Measurements from ENCODE around the gene SLC12A8. TPM values are rescaled to one million over a fixed set of nuclear protein-coding genes. Genes with fewer than 3 reads are reported as not detected.

The SLC12A8 gene
- total RNA-seq, 2 experiments from 2014 or later = 0.36 to 0.38 TPM

DNA sequence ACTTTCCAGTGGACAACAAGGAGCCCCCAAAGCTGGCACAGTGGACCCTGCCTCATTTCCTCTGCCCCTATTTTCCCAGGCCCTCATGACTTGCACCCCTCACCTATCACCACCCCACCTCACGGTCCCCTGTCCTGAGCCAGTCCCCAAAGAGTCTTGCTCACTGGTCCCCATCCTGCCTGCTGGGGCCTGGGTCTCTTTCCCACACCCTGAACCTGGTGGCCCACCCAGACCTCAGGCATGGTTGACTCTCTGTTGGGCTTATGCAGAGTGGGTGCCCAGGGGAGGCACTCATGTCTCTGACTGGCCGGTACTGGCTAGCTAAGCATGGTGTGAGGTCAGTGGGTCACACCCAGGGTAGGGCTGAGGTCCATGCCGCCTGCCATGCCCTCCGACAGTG is 73.2 kb downstream of the SLC12A8 start:
- POLR2A ChIA-PET = no interaction called here
- Histone ChIP-seq H3K27me3 (ENCODE audit: control insufficient read depth in 1 of 2, insufficient read depth in 2 of 2, low read length in 2 of 2) (no peaks in the 10 kb centered on the region), H3K27ac (ENCODE audit: low read depth in 1 of 2, low read length in 2 of 2) (no peak overlapping the region), H3K4me1 (ENCODE audit: insufficient read depth, low read length) (peaks cover 40% of the 10 kb centered on the region), H3K9me3 (ENCODE audit: control insufficient read depth in 1 of 2, insufficient read depth in 1 of 2, low read length in 2 of 2) (no peaks in the 10 kb centered on the region), H3K4me3 (ENCODE audit: low read length) (no peak overlapping the region), H3K36me3 (ENCODE audit: insufficient read depth, low read length) (no peaks in the 10 kb centered on the region)
- Mint-ChIP-seq H3K27me3 (no peaks in the 10 kb centered on the region), H3K9me3 (no peaks in the 10 kb centered on the region), H3K36me3 (ENCODE audit: low read depth) (no peaks in the 10 kb centered on the region), H3K27ac (peak overlapping the region; percentile 16), H3K4me1 (ENCODE audit: low read depth) (peaks cover 50% of the 10 kb centered on the region), H3K4me3 (no peak overlapping the region)
- intact Hi-C loops (cut with DNase I, micrococcal nuclease) = no loop called here
- CTCF ChIA-PET = no interaction called here
- TF ChIP-seq, protein P1, sequence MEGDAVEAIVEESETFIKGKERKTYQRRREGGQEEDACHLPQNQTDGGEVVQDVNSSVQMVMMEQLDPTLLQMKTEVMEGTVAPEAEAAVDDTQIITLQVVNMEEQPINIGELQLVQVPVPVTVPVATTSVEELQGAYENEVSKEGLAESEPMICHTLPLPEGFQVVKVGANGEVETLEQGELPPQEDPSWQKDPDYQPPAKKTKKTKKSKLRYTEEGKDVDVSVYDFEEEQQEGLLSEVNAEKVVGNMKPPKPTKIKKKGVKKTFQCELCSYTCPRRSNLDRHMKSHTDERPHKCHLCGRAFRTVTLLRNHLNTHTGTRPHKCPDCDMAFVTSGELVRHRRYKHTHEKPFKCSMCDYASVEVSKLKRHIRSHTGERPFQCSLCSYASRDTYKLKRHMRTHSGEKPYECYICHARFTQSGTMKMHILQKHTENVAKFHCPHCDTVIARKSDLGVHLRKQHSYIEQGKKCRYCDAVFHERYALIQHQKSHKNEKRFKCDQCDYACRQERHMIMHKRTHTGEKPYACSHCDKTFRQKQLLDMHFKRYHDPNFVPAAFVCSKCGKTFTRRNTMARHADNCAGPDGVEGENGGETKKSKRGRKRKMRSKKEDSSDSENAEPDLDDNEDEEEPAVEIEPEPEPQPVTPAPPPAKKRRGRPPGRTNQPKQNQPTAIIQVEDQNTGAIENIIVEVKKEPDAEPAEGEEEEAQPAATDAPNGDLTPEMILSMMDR (IDR thresholded peaks at IDR 0.05) = no peak
- no peak for ATAC-seq (ENCODE audit: poor library complexity)
- no peak for DNase-seq

DNA sequence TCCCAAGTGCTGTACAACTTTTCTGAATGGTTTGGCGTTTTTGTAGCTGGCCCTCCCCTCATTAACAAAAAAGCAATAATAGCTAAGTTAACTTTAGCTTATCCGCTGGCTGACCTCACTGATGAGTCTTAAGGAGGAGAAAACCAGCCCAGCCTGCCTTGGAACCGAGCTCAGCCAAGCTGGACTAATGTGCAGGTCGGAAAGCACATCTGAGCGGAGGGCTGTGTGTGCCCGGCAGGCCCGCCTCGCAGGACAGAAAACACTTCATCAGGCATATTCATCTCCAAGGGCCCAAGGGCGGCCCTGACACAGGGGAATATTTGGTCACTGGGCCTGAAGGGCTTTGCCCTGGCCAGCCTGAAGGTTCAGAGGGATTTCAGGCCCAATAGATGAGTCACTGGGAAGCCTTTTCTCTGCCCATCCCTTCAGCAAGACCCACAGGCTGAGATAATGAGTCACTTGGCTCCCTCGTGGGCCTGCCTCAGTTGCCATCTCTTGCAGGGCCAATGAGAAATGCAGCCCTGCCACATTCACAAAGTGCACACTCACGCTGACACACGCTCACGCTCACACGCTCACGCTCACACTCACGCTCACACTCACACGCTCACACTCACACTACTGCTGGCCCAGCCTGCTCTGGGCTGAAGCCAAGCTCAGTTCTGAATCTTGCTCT is 75.1 kb downstream of the SLC12A8 start:
- ChIA-PET CTCF (no interaction called here), POLR2A (interaction anchor here (1.0 kb wide), 1 partner anchor 85 kb away, joined by 3 read pairs; no protein-coding TSS in a partner anchor)
- no peaks in the 10 kb centered on the region for H3K9me3 ChIP-seq (ENCODE audit: control insufficient read depth in 1 of 2, insufficient read depth in 1 of 2, low read length in 2 of 2)
- no peak overlapping the region for H3K4me3 ChIP-seq (ENCODE audit: low read length)
- Mint-ChIP-seq H3K9me3 (no peaks in the 10 kb centered on the region), H3K4me3 (no peak overlapping the region), H3K36me3 (ENCODE audit: low read depth) (no peaks in the 10 kb centered on the region), H3K27me3 (no peaks in the 10 kb centered on the region), H3K27ac (no peak overlapping the region), H3K4me1 (ENCODE audit: low read depth) (peaks cover 51% of the 10 kb centered on the region)
- no peak overlapping the region for H3K27ac ChIP-seq (ENCODE audit: low read depth in 1 of 2, low read length in 2 of 2)
- TF ChIP-seq, protein P1 (IDR thresholded peaks at IDR 0.05) = no peak
- H3K4me1 ChIP-seq (ENCODE audit: insufficient read depth, low read length) = peaks cover 33% of the 10 kb centered on the region
- intact Hi-C loops (cut with DNase I, micrococcal nuclease) = no loop called here
- no peaks in the 10 kb centered on the region for H3K27me3 ChIP-seq (ENCODE audit: control insufficient read depth in 1 of 2, insufficient read depth in 2 of 2, low read length in 2 of 2)
- no peak for ATAC-seq (ENCODE audit: poor library complexity)
- DNase-seq = peak in 1 of 14 experiments; percentile 15
- no peaks in the 10 kb centered on the region for H3K36me3 ChIP-seq (ENCODE audit: insufficient read depth, low read length)

DNA sequence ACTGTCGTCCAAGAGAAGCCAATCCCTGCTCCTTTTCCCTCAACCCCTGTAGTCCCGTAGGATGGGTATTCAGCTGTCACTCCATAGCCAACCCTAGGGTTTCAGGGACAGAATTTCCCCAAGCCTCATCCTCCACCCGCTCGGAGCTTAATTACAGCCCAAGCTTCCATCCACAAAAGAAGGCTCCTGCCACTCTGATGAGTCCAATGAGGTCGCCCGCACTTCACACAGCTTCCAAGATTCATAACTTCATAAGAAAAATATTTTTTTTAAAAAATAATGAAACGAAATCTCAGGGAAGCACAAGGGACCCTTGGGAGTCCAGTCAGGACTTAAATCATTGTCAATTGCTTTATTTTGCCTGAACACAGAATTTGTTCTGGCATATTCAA is 75.6 kb downstream of the SLC12A8 start:
- peak overlapping the region; percentile 46 for H3K27ac Mint-ChIP-seq
- no peak overlapping the region for H3K4me3 Mint-ChIP-seq
- TF ChIP-seq, protein P1 (IDR thresholded peaks at IDR 0.05) = no peak
- H3K9me3 Mint-ChIP-seq = no peaks in the 10 kb centered on the region
- Histone ChIP-seq H3K4me3 (ENCODE audit: low read length) (no peak overlapping the region), H3K27ac (ENCODE audit: low read depth in 1 of 2, low read length in 2 of 2) (no peak overlapping the region), H3K4me1 (ENCODE audit: insufficient read depth, low read length) (peaks cover 28% of the 10 kb centered on the region), H3K9me3 (ENCODE audit: control insufficient read depth in 1 of 2, insufficient read depth in 1 of 2, low read length in 2 of 2) (no peaks in the 10 kb centered on the region), H3K36me3 (ENCODE audit: insufficient read depth, low read length) (no peaks in the 10 kb centered on the region), H3K27me3 (ENCODE audit: control insufficient read depth in 1 of 2, insufficient read depth in 2 of 2, low read length in 2 of 2) (no peaks in the 10 kb centered on the region)
- no peak for DNase-seq
- intact Hi-C loops (cut with DNase I, micrococcal nuclease) = no loop called here
- H3K36me3 Mint-ChIP-seq (ENCODE audit: low read depth) = no peaks in the 10 kb centered on the region
- peaks cover 48% of the 10 kb centered on the region for H3K4me1 Mint-ChIP-seq (ENCODE audit: low read depth)
- no peaks in the 10 kb centered on the region for H3K27me3 Mint-ChIP-seq
- ChIA-PET CTCF (no interaction called here), POLR2A (no interaction called here)
- no peak for ATAC-seq (ENCODE audit: poor library complexity)

Measured in CD4-positive, alpha-beta T cell (primary cell).